ENCODE results near the gene MT1H. TPM values are rescaled to one million over a fixed set of nuclear protein-coding genes. Genes with fewer than 3 reads are reported as not detected.
A peak's percentile ranks its signal among the peaks of the same experiment; 100 is the strongest.

Gene MT1H
- total RNA-seq, 2 experiments from 2014 or later, result not detected

DNA sequence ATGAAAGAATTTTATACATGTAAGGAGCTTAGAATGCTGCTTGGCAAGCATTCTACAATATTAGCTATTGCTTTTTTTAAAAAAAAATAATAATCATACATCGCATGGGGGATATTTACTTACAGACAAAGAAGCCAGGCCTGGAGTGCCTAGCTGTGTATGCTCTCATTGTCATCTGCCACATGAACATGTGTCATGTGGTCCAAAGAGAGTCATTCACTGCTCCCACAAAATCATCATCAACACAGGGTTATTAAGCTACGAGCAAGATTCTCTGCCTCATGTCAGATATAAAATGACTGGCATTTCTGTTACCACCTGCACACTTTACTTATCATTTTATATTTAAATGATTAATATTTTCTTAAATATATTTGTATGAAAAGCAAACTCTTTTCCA is 46.0 kb upstream of the MT1H start:
- Histone ChIP-seq H3K36me3 (ENCODE audit: insufficient read depth, low read length) (no peaks in the 10 kb centered on the region), H3K4me3 (ENCODE audit: low read length) (no peak overlapping the region), H3K9me3 (ENCODE audit: control insufficient read depth in 1 of 2, insufficient read depth in 1 of 2, low read length in 2 of 2) (no peaks in the 10 kb centered on the region), H3K27me3 (ENCODE audit: control insufficient read depth in 1 of 2, insufficient read depth in 2 of 2, low read length in 2 of 2) (peaks cover 0 to 9% of the 10 kb centered on the region in 2 experiments), H3K27ac (ENCODE audit: low read depth in 1 of 2, low read length in 2 of 2) (no peak overlapping the region), H3K4me1 (ENCODE audit: insufficient read depth, low read length) (peaks cover 20% of the 10 kb centered on the region)
- POLR2A ChIA-PET, result interaction anchor here (0.6 to 1.4 kb wide), 4 partner anchors 12 to 59 kb away, joined by 3 to 6 read pairs (median 3); partner anchors contain the start of gene MT1X
- Mint-ChIP-seq H3K27ac (no peak overlapping the region), H3K4me3 (no peak overlapping the region), H3K27me3 (peaks cover 29% of the 10 kb centered on the region), H3K4me1 (ENCODE audit: low read depth) (peaks cover 11% of the 10 kb centered on the region), H3K9me3 (no peaks in the 10 kb centered on the region), H3K36me3 (ENCODE audit: low read depth) (no peaks in the 10 kb centered on the region)
- no peak for DNase-seq
- no peak for ATAC-seq (ENCODE audit: poor library complexity)
- CTCF ChIA-PET, result no interaction called here
- intact Hi-C loops (cut with DNase I, micrococcal nuclease), result loop anchor here in 1 of 2 experiments (2.0 kb wide), 1 partner anchor 15 kb away; the partner anchor contains the start of gene MT2A
- TF ChIP-seq, protein P1, sequence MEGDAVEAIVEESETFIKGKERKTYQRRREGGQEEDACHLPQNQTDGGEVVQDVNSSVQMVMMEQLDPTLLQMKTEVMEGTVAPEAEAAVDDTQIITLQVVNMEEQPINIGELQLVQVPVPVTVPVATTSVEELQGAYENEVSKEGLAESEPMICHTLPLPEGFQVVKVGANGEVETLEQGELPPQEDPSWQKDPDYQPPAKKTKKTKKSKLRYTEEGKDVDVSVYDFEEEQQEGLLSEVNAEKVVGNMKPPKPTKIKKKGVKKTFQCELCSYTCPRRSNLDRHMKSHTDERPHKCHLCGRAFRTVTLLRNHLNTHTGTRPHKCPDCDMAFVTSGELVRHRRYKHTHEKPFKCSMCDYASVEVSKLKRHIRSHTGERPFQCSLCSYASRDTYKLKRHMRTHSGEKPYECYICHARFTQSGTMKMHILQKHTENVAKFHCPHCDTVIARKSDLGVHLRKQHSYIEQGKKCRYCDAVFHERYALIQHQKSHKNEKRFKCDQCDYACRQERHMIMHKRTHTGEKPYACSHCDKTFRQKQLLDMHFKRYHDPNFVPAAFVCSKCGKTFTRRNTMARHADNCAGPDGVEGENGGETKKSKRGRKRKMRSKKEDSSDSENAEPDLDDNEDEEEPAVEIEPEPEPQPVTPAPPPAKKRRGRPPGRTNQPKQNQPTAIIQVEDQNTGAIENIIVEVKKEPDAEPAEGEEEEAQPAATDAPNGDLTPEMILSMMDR (IDR thresholded peaks at IDR 0.05), result no peak

GRCh38 chr16:56625140-56625942 is 44.3 kb upstream of the MT1H start, which contains the start of gene MT1E:
MT1E (plus strand) TSS chr16:56625781; CDS start chr16:56625852, 71 bp downstream.
- peaks cover 0 to 10% of the 10 kb centered on the region in 2 experiments for H3K27me3 ChIP-seq (ENCODE audit: control insufficient read depth in 1 of 2, insufficient read depth in 2 of 2, low read length in 2 of 2)
- ATAC-seq (ENCODE audit: poor library complexity) (peak; percentile 86), DNase-seq (peak in 11 of 14 experiments; percentile 11 to 80 (median 38))
- Mint-ChIP-seq H3K27ac (no peak within 1 kb of the TSS), H3K9me3 (no peaks in the 10 kb centered on the region), H3K27me3 (peaks cover 42% of the 10 kb centered on the region), H3K36me3 (ENCODE audit: low read depth) (no peaks in the 10 kb centered on the region), H3K4me1 (ENCODE audit: low read depth) (peaks cover 11% of the 10 kb centered on the region), H3K4me3 (peak within 1 kb of the TSS; percentile 89)
- ChIA-PET POLR2A (interaction anchor here (0.6 to 1.9 kb wide), 6 partner anchors 11 to 18 kb away, joined by 3 to 9 read pairs (median 4); partner anchors contain the start of gene MT2A), CTCF (interaction anchor here (1.2 kb wide), 1 partner anchor 18 kb away, joined by 3 read pairs; no protein-coding TSS in a partner anchor)
- H3K27ac ChIP-seq (ENCODE audit: low read depth in 1 of 2, low read length in 2 of 2), result no peak within 1 kb of the TSS
- TF ChIP-seq, protein P1 (IDR thresholded peaks at IDR 0.05), result no peak
- no peaks in the 10 kb centered on the region for H3K9me3 ChIP-seq (ENCODE audit: control insufficient read depth in 1 of 2, insufficient read depth in 1 of 2, low read length in 2 of 2)
- H3K4me3 ChIP-seq (ENCODE audit: low read length), result peak within 1 kb of the TSS; percentile 73
- H3K36me3 ChIP-seq (ENCODE audit: insufficient read depth, low read length), result no peaks in the 10 kb centered on the region
- intact Hi-C loops (cut with DNase I, micrococcal nuclease), result loop anchor here in 1 of 2 experiments (2.0 kb wide), 1 partner anchor 17 kb away; the partner anchor contains the start of gene MT2A
- peaks cover 20% of the 10 kb centered on the region for H3K4me1 ChIP-seq (ENCODE audit: insufficient read depth, low read length)

DNA sequence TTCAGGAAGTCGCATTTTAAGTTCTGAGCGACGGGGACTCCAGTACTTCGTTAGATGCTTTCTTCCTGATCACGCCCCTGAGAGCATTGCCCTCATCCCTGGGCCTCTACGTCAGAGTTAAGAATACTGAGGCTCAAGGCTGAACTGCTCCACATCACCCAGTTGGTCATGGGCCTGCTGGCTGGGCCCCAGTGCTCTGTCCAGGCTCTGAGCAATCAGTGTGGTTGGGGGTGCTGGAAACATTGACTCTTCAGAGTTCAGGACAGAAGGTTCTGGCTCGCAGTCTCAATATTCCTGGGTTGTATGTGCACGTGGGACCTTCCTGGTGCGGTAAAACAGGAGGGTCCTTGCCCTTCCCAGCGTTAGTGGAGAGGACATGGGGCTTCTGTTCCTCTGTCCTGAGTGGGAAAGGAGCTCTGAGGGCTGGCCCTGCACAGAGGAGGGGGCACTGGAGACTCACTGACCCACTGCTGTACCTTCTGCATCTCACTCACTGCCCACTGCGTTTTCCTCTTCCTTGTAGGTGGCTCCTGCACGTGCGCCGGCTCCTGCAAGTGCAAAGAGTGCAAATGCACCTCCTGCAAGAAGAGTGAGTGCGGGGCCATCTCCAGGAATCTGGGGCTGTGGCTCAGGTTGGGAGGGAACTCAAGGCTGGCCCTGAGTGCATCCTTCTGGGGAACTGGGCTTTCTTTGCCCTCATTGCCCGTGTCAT is 43.5 kb upstream of the MT1H start:
- intact Hi-C loops (cut with DNase I, micrococcal nuclease), result loop anchor here in 1 of 2 experiments (2.0 kb wide), 1 partner anchor 17 kb away; the partner anchor contains the start of gene MT2A
- Histone ChIP-seq H3K9me3 (ENCODE audit: control insufficient read depth in 1 of 2, insufficient read depth in 1 of 2, low read length in 2 of 2) (no peaks in the 10 kb centered on the region), H3K4me1 (ENCODE audit: insufficient read depth, low read length) (peaks cover 20% of the 10 kb centered on the region), H3K4me3 (ENCODE audit: low read length) (peak overlapping the region; percentile 73), H3K36me3 (ENCODE audit: insufficient read depth, low read length) (no peaks in the 10 kb centered on the region), H3K27ac (ENCODE audit: low read depth in 1 of 2, low read length in 2 of 2) (no peak overlapping the region), H3K27me3 (ENCODE audit: control insufficient read depth in 1 of 2, insufficient read depth in 2 of 2, low read length in 2 of 2) (peaks cover 4 to 12% of the 10 kb centered on the region in 2 experiments)
- H3K4me1 Mint-ChIP-seq (ENCODE audit: low read depth), result peaks cover 11% of the 10 kb centered on the region
- peaks cover 49% of the 10 kb centered on the region for H3K27me3 Mint-ChIP-seq
- no peaks in the 10 kb centered on the region for H3K9me3 Mint-ChIP-seq
- ATAC-seq (ENCODE audit: poor library complexity) (peak; percentile 28), DNase-seq (no peak)
- H3K27ac Mint-ChIP-seq, result no peak overlapping the region
- no peaks in the 10 kb centered on the region for H3K36me3 Mint-ChIP-seq (ENCODE audit: low read depth)
- ChIA-PET CTCF (interaction anchor here (1.2 kb wide), 1 partner anchor 17 kb away, joined by 3 read pairs; no protein-coding TSS in a partner anchor), POLR2A (interaction anchor here (0.6 to 1.9 kb wide), 6 partner anchors 11 to 19 kb away, joined by 3 to 9 read pairs (median 4); partner anchors contain the start of gene MT2A)
- TF ChIP-seq, protein P1 (IDR thresholded peaks at IDR 0.05), result no peak
- peak overlapping the region; percentile 89 for H3K4me3 Mint-ChIP-seq

Data from CD4-positive, alpha-beta T cell (primary cell).